ENCODE measurements around the gene RGS1. TPM values are rescaled to one million over a fixed set of nuclear protein-coding genes. Genes with fewer than 3 reads are reported as not detected.
A peak's percentile ranks its signal among the peaks of the same experiment; 100 is the strongest.

RGS1 gene
- polyA plus RNA-seq, 1 of the 3 experiments (the other 2 are of a cell fraction) = 0.12 TPM

DNA sequence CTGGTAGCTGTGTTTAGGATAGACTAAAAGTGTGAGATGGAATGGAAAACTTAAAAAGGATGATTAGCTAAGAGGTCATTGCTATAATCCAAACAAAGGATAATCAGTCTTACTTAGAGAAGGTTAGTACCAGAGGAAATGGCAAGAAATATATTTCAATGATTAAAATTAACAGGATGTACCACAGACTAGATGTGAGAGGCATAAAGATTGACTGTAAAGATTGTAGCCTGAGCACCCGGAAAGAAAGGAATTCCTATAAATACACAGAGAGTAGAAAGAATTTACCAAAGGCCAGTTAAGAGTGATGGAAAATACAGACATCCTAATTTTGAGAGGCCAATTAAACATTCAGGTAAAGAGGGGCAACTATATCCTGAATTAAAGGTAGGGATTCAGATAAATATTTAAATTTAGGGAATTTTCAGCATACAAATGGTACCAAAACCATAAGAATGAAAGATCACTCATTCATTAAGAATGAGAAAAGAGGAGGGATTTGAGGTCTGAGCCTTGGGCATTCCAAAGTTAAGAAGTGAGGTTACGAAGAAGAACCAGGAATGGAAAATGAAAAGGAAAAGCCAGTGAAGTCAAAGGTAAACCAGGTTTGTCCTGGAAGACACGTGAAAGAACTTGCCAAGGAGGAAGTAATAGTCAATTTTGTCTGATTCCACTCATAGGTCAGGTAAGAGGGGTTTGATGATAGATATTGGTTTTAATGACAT is 46.4 kb upstream of the RGS1 start:
- Histone ChIP-seq H4K20me1 (ENCODE audit: insufficient read depth) (no peaks in the 10 kb centered on the region), H3K4me3 (ENCODE audit: low read depth in 2 of 2, low read length in 1 of 2) (peak overlapping the region; percentile 19 to 56; a peak in 3 of 4 replicates), H3K4me1 (ENCODE audit: control insufficient read depth in 1 of 2, insufficient read depth in 2 of 2, low read depth in 1 of 2, low read length in 1 of 2) (peaks cover 0 to 20% of the 10 kb centered on the region in 2 experiments; a peak in 3 of 4 replicates), H3K9me2 (no peaks in the 10 kb centered on the region), H3K27me3 (ENCODE audit: insufficient read depth) (no peaks in the 10 kb centered on the region), H3K9me3 (no peaks in the 10 kb centered on the region), H3K4me2 (peak overlapping the region; percentile 74), H2AFZ (ENCODE audit: low read depth) (peak overlapping the region; percentile 66), H3F3A (replicated peaks; ENCODE audit: insufficient read depth) (peaks cover 46% of the 10 kb centered on the region), H3K36me3 (replicated peaks in 1 of 2; ENCODE audit: control insufficient read depth in 1 of 2, insufficient read depth in 2 of 2, low read length in 1 of 2) (peaks cover 0 to 5% of the 10 kb centered on the region in 2 experiments), H3K27ac (ENCODE audit: low read depth in 2 of 2, low read length in 1 of 2) (peak overlapping the region; percentile 96 to 99), H3K9ac (peak overlapping the region; percentile 95), H3K79me2 (ENCODE audit: insufficient read depth) (peaks cover 45% of the 10 kb centered on the region)
- no peak for TF ChIP-seq GABPA (IDR thresholded peaks at IDR 0.05; ENCODE audit: low read depth)
- no peak for TF ChIP-seq REST (IDR thresholded peaks at IDR 0.05; ENCODE audit: low read depth, low read length)
- TF ChIP-seq RAD21 (IDR thresholded peaks at IDR 0.05; ENCODE audit: low read length) = no peak
- TF ChIP-seq, protein P1, sequence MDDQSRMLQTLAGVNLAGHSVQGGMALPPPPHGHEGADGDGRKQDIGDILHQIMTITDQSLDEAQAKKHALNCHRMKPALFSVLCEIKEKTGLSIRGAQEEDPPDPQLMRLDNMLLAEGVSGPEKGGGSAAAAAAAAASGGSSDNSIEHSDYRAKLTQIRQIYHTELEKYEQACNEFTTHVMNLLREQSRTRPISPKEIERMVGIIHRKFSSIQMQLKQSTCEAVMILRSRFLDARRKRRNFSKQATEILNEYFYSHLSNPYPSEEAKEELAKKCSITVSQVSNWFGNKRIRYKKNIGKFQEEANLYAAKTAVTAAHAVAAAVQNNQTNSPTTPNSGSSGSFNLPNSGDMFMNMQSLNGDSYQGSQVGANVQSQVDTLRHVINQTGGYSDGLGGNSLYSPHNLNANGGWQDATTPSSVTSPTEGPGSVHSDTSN (IDR thresholded peaks at IDR 0.05) = 0 out of 2 replicates have a peak, but pooled peaks have one; percentile 11
- no peak for TF ChIP-seq MAX (IDR thresholded peaks at IDR 0.05; ENCODE audit: low read depth)
- no peak for TF ChIP-seq ELF1 (IDR thresholded peaks at IDR 0.05)
- TF ChIP-seq TCF12 (IDR thresholded peaks at IDR 0.05) = peak; percentile 14; the same call in 1 of the 2 replicates
- TF ChIP-seq RCOR1 (IDR thresholded peaks at IDR 0.05; ENCODE audit: low read length) = no peak
- TF ChIP-seq FOSL2 (IDR thresholded peaks at IDR 0.05; ENCODE audit: borderline replicate concordance, low read depth) = peak; percentile 13; the same call in 1 of the 2 replicates
- no peak for TF ChIP-seq RFX5 (IDR thresholded peaks at IDR 0.05; ENCODE audit: low read length)
- no peak for TF ChIP-seq GATA2 (CRISPR knock-in tag; IDR thresholded peaks at IDR 0.05)
- TF ChIP-seq POLR2AphosphoS5 (IDR thresholded peaks at IDR 0.05; ENCODE audit: low read depth, low read length) = 0 out of 2 replicates have a peak, but pooled peaks have one; percentile 9
- TF ChIP-seq, protein P2, sequence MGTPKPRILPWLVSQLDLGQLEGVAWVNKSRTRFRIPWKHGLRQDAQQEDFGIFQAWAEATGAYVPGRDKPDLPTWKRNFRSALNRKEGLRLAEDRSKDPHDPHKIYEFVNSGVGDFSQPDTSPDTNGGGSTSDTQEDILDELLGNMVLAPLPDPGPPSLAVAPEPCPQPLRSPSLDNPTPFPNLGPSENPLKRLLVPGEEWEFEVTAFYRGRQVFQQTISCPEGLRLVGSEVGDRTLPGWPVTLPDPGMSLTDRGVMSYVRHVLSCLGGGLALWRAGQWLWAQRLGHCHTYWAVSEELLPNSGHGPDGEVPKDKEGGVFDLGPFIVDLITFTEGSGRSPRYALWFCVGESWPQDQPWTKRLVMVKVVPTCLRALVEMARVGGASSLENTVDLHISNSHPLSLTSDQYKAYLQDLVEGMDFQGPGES (IDR thresholded peaks at IDR 0.05; ENCODE audit: low read depth, low read length) = no peak
- no peak for TF ChIP-seq USF2 (IDR thresholded peaks at IDR 0.05; ENCODE audit: borderline replicate concordance, low read depth, low read length)
- no peak for TF ChIP-seq USF1 (IDR thresholded peaks at IDR 0.05; ENCODE audit: borderline replicate concordance, low read depth)
- no peak for TF ChIP-seq SIN3A (IDR thresholded peaks at IDR 0.05; ENCODE audit: borderline replicate concordance, low read depth, low read length)
- no peak for TF ChIP-seq RXRA (IDR thresholded peaks at IDR 0.05; ENCODE audit: borderline replicate concordance, low read depth)
- TF ChIP-seq YY1 (IDR thresholded peaks at IDR 0.05; ENCODE audit: low read depth) = no peak
- no peak for TF ChIP-seq NFIC (IDR thresholded peaks at IDR 0.05; ENCODE audit: borderline replicate concordance)
- no peak for TF ChIP-seq MEF2A (IDR thresholded peaks at IDR 0.05; ENCODE audit: borderline replicate concordance, low read depth)
- TF ChIP-seq EP300 (IDR thresholded peaks at IDR 0.05; ENCODE audit: borderline replicate concordance in 1 of 2, low read depth in 1 of 2, low read length in 1 of 2) = peak in 1 of 2 experiments; percentile 61; a peak in 1 of 4 replicates
- TF ChIP-seq MXI1 (IDR thresholded peaks at IDR 0.05; ENCODE audit: low read depth, low read length) = no peak
- POLR2A ChIA-PET = no interaction called here
- 35% methylated on average over 3 of the region's 3 CpGs for WGBS (ENCODE audit: low lambda C conversion rate)
- DNase-seq = no peak
- CTCF ChIA-PET = no interaction called here

Data from SK-N-SH (cell line).